Fibroblast of villous mesenchyme (primary cell): ENCODE measurements around the gene ACSL6. TPM values are rescaled to one million over a fixed set of nuclear protein-coding genes. Genes with fewer than 3 reads are reported as not detected.

Experiments used
- DNase-seq: peaks from one replicate; pipeline ENCODE4 v3.0.0-alpha.2; 2010; ENCODE audit warnings: low read depth
- H3K4me3 ChIP-seq: 2 replicates; pipeline ENCODE4 v1.5.1; 2011; ENCODE audit warnings: low read depth, mild to moderate bottlenecking, low read length
- total RNA-seq: library from RNA; depleted of rRNA; stranded (reverse); fragments of >200 nt; gene quantifications from 2 replicates; pipeline ENCODE4 v1.2.3, GENCODE V29; 2012
- TF ChIP-seq, protein P1 (sequence below): IDR thresholded peaks from 2 replicates; pipeline ENCODE4 v1.5.1; 2012; ENCODE audit warnings: low read depth, mild to moderate bottlenecking, low read length; ENCODE audit not compliant: insufficient read depth

ACSL6 gene
- total RNA-seq, 1 donor, result 0.43 TPM

- TF ChIP-seq, protein P1, sequence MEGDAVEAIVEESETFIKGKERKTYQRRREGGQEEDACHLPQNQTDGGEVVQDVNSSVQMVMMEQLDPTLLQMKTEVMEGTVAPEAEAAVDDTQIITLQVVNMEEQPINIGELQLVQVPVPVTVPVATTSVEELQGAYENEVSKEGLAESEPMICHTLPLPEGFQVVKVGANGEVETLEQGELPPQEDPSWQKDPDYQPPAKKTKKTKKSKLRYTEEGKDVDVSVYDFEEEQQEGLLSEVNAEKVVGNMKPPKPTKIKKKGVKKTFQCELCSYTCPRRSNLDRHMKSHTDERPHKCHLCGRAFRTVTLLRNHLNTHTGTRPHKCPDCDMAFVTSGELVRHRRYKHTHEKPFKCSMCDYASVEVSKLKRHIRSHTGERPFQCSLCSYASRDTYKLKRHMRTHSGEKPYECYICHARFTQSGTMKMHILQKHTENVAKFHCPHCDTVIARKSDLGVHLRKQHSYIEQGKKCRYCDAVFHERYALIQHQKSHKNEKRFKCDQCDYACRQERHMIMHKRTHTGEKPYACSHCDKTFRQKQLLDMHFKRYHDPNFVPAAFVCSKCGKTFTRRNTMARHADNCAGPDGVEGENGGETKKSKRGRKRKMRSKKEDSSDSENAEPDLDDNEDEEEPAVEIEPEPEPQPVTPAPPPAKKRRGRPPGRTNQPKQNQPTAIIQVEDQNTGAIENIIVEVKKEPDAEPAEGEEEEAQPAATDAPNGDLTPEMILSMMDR, result no peak
- no peak for DNase-seq
- no peak overlapping the region for H3K4me3 ChIP-seq
Measured at GRCh38 chr5:132057498-132058255, 46.2 kb upstream of the ACSL6 start.

DNA sequence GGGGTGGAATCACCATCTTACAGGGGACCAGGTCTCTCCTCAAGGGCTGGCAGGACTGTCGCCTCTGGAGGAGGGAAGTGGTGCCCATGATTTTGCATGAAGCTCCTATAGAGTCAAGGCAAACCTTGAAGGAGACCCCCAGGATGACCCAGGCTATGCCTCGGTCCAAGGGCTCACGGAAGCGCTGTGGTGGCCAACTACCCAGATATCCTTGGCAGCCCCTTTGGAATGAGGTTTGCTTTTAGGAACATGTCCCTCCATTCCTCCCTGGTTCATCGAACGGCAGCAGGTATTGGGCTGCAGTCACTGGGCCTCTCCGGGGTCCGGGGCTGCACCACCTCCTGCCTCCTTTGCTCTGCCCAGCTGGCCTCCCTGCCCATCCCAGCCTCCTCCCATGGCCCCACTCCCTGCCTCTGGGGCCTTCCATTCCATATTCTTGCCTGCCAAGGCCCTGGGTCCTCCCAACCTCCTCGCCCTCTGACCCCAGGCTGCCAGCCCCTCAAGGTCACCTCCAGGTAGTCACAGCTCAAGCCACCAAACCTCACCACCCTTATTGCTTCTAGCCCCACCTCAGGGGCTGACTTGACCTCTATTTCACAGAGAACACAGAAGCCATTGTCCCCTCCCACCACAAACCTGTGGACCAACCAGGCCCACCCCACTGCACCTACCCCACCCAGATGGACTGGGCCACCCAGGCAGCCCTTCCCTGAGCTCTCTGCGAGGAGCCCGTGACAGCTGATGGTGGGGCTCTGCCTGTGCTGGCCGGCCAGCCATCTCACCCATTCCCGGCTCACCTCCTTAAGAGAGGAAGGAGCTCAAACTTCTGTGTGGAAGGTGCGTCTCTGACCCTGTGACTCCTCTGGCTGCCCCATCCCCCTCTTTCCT is 45.4 kb upstream of the ACSL6 start:
- DNase-seq, result no peak
- TF ChIP-seq, protein P1, result no peak

GRCh38 chr5:132055808-132056609 is 44.6 kb upstream of the ACSL6 start:
- no peak for DNase-seq
- TF ChIP-seq, protein P1, result no peak
- no peak overlapping the region for H3K4me3 ChIP-seq

More for the DNA sequence above, 45.4 kb upstream of the ACSL6 start:
- no peak overlapping the region for H3K4me3 ChIP-seq

DNA sequence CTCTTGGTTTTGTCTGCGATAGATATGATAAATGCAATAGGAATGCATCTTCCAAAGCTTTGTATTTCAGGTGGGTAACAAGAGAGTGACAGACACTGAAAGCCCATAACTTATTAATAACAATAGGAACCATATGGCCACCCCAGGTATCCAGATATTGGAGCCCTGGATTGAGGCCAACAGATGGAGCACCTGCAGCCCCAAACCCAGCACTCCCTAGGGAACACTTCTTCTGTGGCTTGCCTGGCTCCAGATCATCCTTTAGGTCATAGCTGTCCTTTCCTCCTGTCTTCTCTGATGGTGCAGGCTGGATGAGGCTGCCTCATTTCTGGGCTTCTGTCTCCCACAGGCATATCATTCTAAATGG is 44.0 kb upstream of the ACSL6 start:
- no peak overlapping the region for H3K4me3 ChIP-seq
- DNase-seq, result no peak
- TF ChIP-seq, protein P1, result no peak

GRCh38 chr5:132054697-132055440 is 43.4 kb upstream of the ACSL6 start:
- no peak for DNase-seq
- TF ChIP-seq, protein P1, result no peak
- no peak overlapping the region for H3K4me3 ChIP-seq
